DND-41 (cell line): ENCODE data around the gene FBXO24.
A peak's percentile ranks its signal among the peaks of the same experiment; 100 is the strongest.

Experiments
- ATAC-seq: fragments of 200-7000 bp; cut with Tn5 transposase; 3 replicates; pipeline ENCODE4 v1.9.1; 2021; ENCODE audit warnings: low read depth; ENCODE audit not compliant: insufficient read depth
- DNase-seq: peaks from one replicate; pipeline ENCODE4 v3.0.0-alpha.2; 2020
- H2AFZ ChIP-seq: 2 replicates; pipeline ENCODE4 v1.6.0; 2012; ENCODE audit warnings: low read depth, low read length
- H3K27ac ChIP-seq: 2 replicates; pipeline ENCODE4 v1.5.1; 2012; ENCODE audit warnings: low read length, inconsistent platforms
- H3K27me3 ChIP-seq: fragments of 200-600 bp; sonication (generic); 2 replicates; pipeline ENCODE4 v1.6.0; 2012; ENCODE audit warnings: low read length, mild to moderate bottlenecking, inconsistent platforms; ENCODE audit not compliant: insufficient read depth, poor library complexity
- H3K36me3 ChIP-seq: 2 replicates; pipeline ENCODE4 v1.5.1; 2012; ENCODE audit warnings: low read length, inconsistent platforms; ENCODE audit not compliant: insufficient read depth
- H3K4me1 ChIP-seq: 2 replicates; pipeline ENCODE4 v1.5.1; 2012; ENCODE audit warnings: mild to moderate bottlenecking, low read length; ENCODE audit not compliant: insufficient read depth
- H3K4me2 ChIP-seq: 2 replicates; pipeline ENCODE4 v1.6.0; 2012; ENCODE audit warnings: mild to moderate bottlenecking, moderate library complexity, low read length, inconsistent platforms; ENCODE audit not compliant: insufficient read depth
- H3K4me3 ChIP-seq, 2 experiments: fragments of 200-600 bp in 1 of 2; shearing (Covaris generic) in 1 of 2; 2 replicates each; pipeline ENCODE4 v1.5.1; 2012 to 2016; ENCODE audit warnings: inconsistent platforms in 2 of 2, low read length in 2 of 2, mild to moderate bottlenecking in 2 of 2, low read depth in 1 of 2, moderate library complexity in 1 of 2
- H3K79me2 ChIP-seq: 2 replicates; pipeline ENCODE4 v1.6.0; 2012; ENCODE audit warnings: low read length, inconsistent platforms; ENCODE audit not compliant: insufficient read depth
- H3K9ac ChIP-seq: 2 replicates; pipeline ENCODE4 v1.6.0; 2012; ENCODE audit warnings: low read depth, mild to moderate bottlenecking, inconsistent platforms, low read length, moderate library complexity
- H3K9me3 ChIP-seq: 2 replicates; pipeline ENCODE4 v1.5.1; 2012; ENCODE audit warnings: low read length, moderate library complexity, mild to moderate bottlenecking, inconsistent platforms; ENCODE audit not compliant: insufficient read depth, severe bottlenecking
- H4K20me1 ChIP-seq: 2 replicates; pipeline ENCODE4 v1.6.0; 2012; ENCODE audit warnings: low read length; ENCODE audit not compliant: insufficient read depth
- CTCF ChIP-seq: IDR thresholded peaks from 2 replicates; pipeline ENCODE4 v1.5.1; 2012; ENCODE audit warnings: borderline replicate concordance, low read length, moderate library complexity, mild to moderate bottlenecking; ENCODE audit not compliant: poor library complexity, severe bottlenecking; ENCODE audit errors: extremely low read depth
- EZH2 ChIP-seq: IDR thresholded peaks from 3 replicates; pipeline ENCODE4 v1.6.1; 2012; ENCODE audit warnings: borderline replicate concordance, low read depth, mild to moderate bottlenecking, moderate library complexity, low read length, inconsistent platforms; ENCODE audit not compliant: severe bottlenecking

Gene FBXO24

GRCh38 chr7:100583132-100584053 is 2.7 kb upstream of the FBXO24 start:
- Histone ChIP-seq H2AFZ (peak overlapping the region; percentile 33), H3K4me2 (peak overlapping the region; percentile 89), H3K4me3 (peak overlapping the region; percentile 82 to 90; a peak in 3 of 4 replicates), H3K9ac (peak overlapping the region; percentile 93), H3K79me2 (peaks cover 53% of the 10 kb centered on the region), H3K4me1 (peaks cover 41% of the 10 kb centered on the region), H3K27ac (peak overlapping the region; percentile 94), H3K36me3 (peaks cover 51% of the 10 kb centered on the region), H3K27me3 (no peaks in the 10 kb centered on the region), H4K20me1 (peaks cover 62% of the 10 kb centered on the region), H3K9me3 (no peaks in the 10 kb centered on the region)
- DNase-seq (peak; percentile 89), ATAC-seq (peak; percentile 46)
- TF ChIP-seq EZH2: no peak
- TF ChIP-seq CTCF: no peak

GRCh38 chr7:100584054-100584682 is 2.0 kb upstream of the FBXO24 start:
- H3K27me3 ChIP-seq: no peaks in the 10 kb centered on the region
- H2AFZ ChIP-seq: peak overlapping the region; percentile 32
- H3K36me3 ChIP-seq: peaks cover 44% of the 10 kb centered on the region
- peak overlapping the region; percentile 93 for H3K9ac ChIP-seq
- peak overlapping the region; percentile 94 for H3K27ac ChIP-seq
- H3K4me3 ChIP-seq: peak overlapping the region; percentile 82 to 90; a peak in 3 of 4 replicates
- peak; percentile 29 for DNase-seq
- peaks cover 41% of the 10 kb centered on the region for H3K4me1 ChIP-seq
- peaks cover 53% of the 10 kb centered on the region for H3K79me2 ChIP-seq
- H3K9me3 ChIP-seq: no peaks in the 10 kb centered on the region
- peak overlapping the region; percentile 89 for H3K4me2 ChIP-seq
- no peak for ATAC-seq
- TF ChIP-seq EZH2 (no peak), CTCF (no peak)
- H4K20me1 ChIP-seq: peaks cover 54% of the 10 kb centered on the region

- peaks cover 41% of the 10 kb centered on the region for H3K4me1 ChIP-seq
- ATAC-seq: no peak
- peaks cover 53% of the 10 kb centered on the region for H3K79me2 ChIP-seq
- H3K36me3 ChIP-seq: peaks cover 39% of the 10 kb centered on the region
- peak overlapping the region; percentile 93 for H3K9ac ChIP-seq
- no peak for TF ChIP-seq CTCF
- TF ChIP-seq EZH2: no peak
- peak overlapping the region; percentile 89 for H3K4me2 ChIP-seq
- peak overlapping the region; percentile 94 for H3K27ac ChIP-seq
- H3K27me3 ChIP-seq: no peaks in the 10 kb centered on the region
- peak overlapping the region; percentile 82 to 90 for H3K4me3 ChIP-seq
- H3K9me3 ChIP-seq: no peaks in the 10 kb centered on the region
- H2AFZ ChIP-seq: no peak overlapping the region
- peaks cover 50% of the 10 kb centered on the region for H4K20me1 ChIP-seq
- DNase-seq: no peak
These were observed 1.2 kb upstream of the FBXO24 start for GRCh38 chr7:100584683-100585510.
